Omental fat pad (tissue), 4 donors: ENCODE data around the gene ZNF174. TPM values are rescaled to one million over a fixed set of nuclear protein-coding genes. Genes with fewer than 3 reads are reported as not detected.

ENCODE experiments used
- ATAC-seq: fragments of 150-250 bp; one replicate; pipeline ENCODE4 v1.9.1; 2016; ENCODE audit warnings: mild to moderate bottlenecking, moderate library complexity; ENCODE audit not compliant: low FRiP score
- DNase-seq: peaks from one replicate; pipeline ENCODE4 v3.0.0-alpha.2; 2019; ENCODE audit warnings: low spot score
- CTCF ChIP-seq, 3 donors: fragments of 450-650 bp; IDR thresholded peaks; one replicate each; pipeline ENCODE4 v1.5.1; 2016 to 2017; ENCODE audit warnings: antibody characterized with exemption in 3 of 3, mild to moderate bottlenecking in 3 of 3, moderate library complexity in 2 of 3
- total RNA-seq, 4 donors: library from RNA; depleted of rRNA; stranded (reverse); fragments of >200 nt; gene quantifications; one replicate each; pipeline ENCODE4 v1.1.0, GENCODE V29; 2016

The ZNF174 gene
- total RNA-seq, 4 donors from 2014 or later = 6.2 to 16.6 (median 8.6) TPM

GRCh38 chr16:3439637-3440036, 38.6 kb downstream of the ZNF174 start:
- no peak for ATAC-seq
- no peak for DNase-seq

GRCh38 chr16:3443108-3444031, 42.4 kb downstream of the ZNF174 start, which contains the start of the genes NAA60 and ZNF597:
NAA60 (plus strand) TSS chr16:3443680; CDS start chr16:3476228, 32,548 bp downstream.
ZNF597 (minus strand) TSS chr16:3443504; CDS start chr16:3443153, 351 bp downstream.
- DNase-seq = peak; percentile 39
- ATAC-seq = peak; percentile 96
- TF ChIP-seq CTCF (IDR thresholded peaks at IDR 0.05) = no peak

More at GRCh38 chr16:3439637-3440036, 38.6 kb downstream of the ZNF174 start:
- TF ChIP-seq CTCF (IDR thresholded peaks at IDR 0.05) = no peak

DNA sequence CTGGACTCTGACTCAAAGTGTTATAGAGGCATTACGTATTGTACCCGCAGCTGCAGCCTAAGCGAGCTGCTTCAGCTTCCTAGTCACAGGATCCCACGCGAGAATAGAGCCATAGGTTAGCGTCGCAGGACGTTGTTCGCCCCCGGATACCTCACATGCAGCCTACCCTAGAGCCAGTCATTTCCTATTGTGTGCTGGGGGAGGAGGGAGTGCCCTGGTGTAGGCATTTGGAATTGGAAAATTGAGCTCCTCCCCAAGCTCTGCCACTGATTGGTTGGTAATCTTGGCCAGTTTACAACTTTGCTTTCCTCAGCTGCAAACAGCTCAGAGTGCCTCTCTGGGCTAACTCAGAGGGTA, 43.0 kb downstream of the ZNF174 start:
- peak; percentile 60 for ATAC-seq
- no peak for TF ChIP-seq CTCF (IDR thresholded peaks at IDR 0.05)

GRCh38 chr16:3454093-3454492, 53.1 kb downstream of the ZNF174 start:
- no peak for TF ChIP-seq CTCF (IDR thresholded peaks at IDR 0.05)
- ATAC-seq (no peak), DNase-seq (no peak)

More for the DNA sequence above, 43.0 kb downstream of the ZNF174 start:
- DNase-seq = no peak

DNA sequence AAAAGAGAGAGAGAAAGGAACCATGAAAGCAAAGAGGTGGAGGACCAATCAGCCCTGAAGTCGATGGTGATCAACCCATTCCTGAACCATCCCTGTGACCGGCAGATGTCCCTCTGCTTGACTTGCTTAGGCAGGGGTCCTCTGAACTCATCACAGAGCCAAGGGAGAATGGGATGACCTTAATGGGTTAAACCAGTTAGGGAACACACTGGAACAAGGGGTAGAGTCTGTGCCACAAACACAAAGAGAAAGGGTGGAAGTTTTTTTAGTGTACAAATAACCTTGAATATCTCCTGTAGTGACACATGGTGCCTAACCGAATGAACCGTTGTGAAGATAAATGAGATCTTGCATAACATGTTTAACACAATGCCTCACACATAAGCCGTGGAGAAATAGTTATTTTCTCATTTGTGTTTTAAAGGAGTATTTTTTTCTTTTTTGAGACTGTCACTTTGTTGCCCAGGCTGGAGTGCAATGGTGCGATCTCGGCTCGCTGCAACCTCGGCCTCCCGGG, 53.7 kb downstream of the ZNF174 start:
- DNase-seq (no peak), ATAC-seq (no peak)
- no peak for TF ChIP-seq CTCF (IDR thresholded peaks at IDR 0.05)

GRCh38 chr16:3457434-3458252, 56.6 kb downstream of the ZNF174 start:
- DNase-seq = peak; percentile 51
- no peak for TF ChIP-seq CTCF (IDR thresholded peaks at IDR 0.05)
- peak; percentile 94 for ATAC-seq
